HG03066 (cell line): Measurements from ENCODE around the gene CCSER1.
"Not testable (repeated sequence)": the region's sequence is repeated elsewhere in the genome, so short reads cannot be mapped to it uniquely, and the experiment has no call there.

Experiments used
- ATAC-seq: cut with Tn5 transposase; IDR thresholded peaks from one replicate; pipeline ENCODE4 v1.9.1; 2021; ENCODE audit warnings: low read depth; ENCODE audit not compliant: unreplicated experiment

The CCSER1 gene

DNA sequence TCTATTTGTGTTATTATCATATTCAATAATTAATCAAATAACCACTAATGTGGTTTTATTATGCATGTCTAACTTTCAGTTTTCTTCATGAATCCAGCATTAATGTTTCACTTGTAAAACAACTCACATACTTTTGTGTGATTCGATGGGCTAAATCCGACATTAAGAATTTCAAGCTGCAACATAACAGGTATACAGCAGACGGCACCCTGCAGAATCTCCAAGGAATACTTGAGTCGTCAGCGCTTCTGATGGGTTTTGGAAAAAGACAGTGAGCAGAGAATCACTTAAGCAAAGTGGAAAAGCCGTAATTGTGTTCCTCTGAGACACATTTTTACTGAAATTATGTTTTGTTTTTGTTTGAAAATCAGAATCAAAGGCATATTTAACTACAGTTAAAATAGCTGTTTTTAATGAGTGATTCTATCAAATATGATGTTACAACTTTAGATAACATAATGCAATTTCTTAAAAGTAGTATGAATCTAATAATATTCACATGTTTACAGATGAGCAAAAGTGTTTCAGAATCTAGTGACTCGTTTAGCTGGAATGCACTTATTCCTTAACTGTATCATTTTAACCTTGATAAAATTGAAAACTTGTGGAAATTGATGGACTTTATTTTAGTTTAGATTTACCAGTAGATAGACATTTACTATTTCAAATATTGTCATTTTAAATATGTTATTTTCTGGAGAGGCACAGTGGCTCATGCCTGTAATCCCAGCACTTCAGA is 514.8 kb downstream of the CCSER1 start:
- ATAC-seq: no peak

DNA sequence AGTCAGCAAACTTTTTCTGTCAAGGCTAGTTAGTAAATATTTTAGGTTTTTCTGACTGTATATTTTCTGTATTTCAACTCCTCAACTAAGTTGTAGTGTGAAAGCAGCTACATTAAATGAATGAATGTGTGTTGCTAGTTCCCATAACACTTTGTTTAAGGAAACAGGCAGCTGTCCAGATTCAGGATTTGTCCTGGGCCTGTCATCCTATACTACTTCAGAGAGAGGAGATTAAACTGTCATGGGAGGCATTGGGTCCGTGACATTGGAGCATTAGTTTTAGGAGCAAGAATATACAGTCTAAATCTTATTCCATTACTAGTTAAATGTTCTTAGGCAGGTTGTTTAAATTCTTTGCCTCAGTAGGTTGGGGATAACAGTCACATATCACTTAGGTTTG is 516.0 kb downstream of the CCSER1 start:
- ATAC-seq: no peak

GRCh38 chr4:90648311-90648710 is 521.1 kb downstream of the CCSER1 start:
- ATAC-seq: no peak

- ATAC-seq: no peak
These were observed 521.6 kb downstream of the CCSER1 start for GRCh38 chr4:90648791-90649190.

GRCh38 chr4:90660672-90661071 is 533.5 kb downstream of the CCSER1 start:
- no peak for ATAC-seq

DNA sequence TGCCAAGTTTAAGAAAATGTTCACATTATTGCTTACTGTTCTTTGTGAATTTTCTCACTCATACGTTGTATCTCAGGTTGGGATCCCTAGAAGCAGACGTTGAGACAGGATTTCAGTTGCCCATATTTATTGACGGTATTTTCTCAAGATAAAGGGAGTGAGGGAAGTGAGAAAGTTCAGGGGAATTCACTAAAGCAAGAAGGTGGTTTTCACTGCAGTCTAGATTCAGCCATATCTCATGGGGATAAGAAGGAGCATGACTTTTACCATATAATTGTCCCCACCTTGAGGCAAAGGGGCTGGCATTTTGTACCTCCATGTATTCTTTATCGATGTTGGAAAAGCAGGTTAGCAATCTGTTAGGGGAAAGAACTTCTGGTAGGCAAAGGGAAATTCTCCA is 543.0 kb downstream of the CCSER1 start:
- no peak for ATAC-seq

DNA sequence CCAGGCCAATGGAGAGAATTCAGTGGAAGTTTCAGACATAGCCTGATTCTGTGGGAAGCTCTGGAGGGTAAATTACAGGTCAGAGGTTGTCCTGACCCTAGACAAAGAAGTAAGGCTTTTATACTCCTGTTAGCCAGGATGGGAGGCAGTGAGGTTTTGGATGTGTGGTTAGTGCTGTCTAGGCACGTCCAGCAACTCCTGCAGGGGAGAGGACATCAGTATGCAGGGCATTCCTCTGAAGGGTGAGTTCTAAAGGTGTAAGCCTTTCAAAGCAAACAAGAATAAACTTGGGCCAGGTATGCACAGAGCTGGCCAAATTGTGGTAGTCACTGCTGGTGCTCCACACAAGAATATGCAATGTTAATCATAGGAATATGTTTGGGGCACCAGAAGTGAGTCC is 562.5 kb downstream of the CCSER1 start:
- no peak for ATAC-seq

- no peak for ATAC-seq
These were observed 568.2 kb downstream of the CCSER1 start for GRCh38 chr4:90695411-90695810.

DNA sequence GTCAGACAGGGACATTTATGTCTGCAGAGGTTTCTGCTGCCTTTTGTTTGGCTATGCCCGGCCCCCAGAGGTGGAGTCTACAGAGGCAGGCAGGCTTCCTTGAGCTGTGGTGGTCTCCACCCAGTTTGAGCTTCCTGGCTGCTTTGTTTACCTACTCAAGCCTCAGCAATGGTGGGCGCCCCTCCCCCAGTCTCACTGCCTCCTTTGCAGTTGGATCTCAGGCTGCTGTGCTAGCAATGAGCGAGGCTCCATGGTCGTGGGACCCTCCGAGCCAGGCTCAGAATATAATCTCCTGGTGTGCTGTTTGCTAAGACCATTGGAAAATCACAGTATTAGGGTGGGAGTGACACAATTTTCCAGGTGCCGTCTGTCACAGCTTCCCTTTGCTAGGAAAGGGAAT is 578.3 kb downstream of the CCSER1 start:
- ATAC-seq: not testable (repeated sequence)

GRCh38 chr4:90715242-90715641 is 588.0 kb downstream of the CCSER1 start:
- ATAC-seq: no peak

- ATAC-seq: no peak
These were observed 591.7 kb downstream of the CCSER1 start for GRCh38 chr4:90718931-90719330.

GRCh38 chr4:90727938-90728337 is 600.7 kb downstream of the CCSER1 start:
- no peak for ATAC-seq

- ATAC-seq: no peak
These were observed 603.6 kb downstream of the CCSER1 start for GRCh38 chr4:90730752-90731151.

- no peak for ATAC-seq
These were observed 606.0 kb downstream of the CCSER1 start for GRCh38 chr4:90733211-90733610.

- ATAC-seq: no peak
These were observed 618.0 kb downstream of the CCSER1 start for GRCh38 chr4:90745176-90745575.

DNA sequence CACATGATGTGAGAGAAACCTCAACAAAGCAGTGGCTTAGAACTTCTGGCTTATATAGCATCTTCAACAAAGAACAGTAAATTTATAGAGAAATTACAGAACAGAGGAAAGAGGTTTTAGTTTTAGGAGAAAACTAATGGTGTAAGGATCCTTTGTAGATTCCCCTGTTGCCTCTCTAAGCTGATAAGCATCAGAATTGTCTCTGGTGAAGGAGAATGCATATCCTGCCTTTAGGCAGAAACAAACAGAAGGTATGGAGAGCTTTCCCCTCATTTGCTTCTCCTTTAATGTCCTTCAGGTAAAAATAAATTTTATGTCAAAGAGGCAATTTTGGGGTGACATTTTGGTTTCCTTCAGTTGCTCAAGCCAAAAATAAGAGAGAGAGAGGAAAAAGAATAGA is 625.9 kb downstream of the CCSER1 start:
- ATAC-seq: no peak

DNA sequence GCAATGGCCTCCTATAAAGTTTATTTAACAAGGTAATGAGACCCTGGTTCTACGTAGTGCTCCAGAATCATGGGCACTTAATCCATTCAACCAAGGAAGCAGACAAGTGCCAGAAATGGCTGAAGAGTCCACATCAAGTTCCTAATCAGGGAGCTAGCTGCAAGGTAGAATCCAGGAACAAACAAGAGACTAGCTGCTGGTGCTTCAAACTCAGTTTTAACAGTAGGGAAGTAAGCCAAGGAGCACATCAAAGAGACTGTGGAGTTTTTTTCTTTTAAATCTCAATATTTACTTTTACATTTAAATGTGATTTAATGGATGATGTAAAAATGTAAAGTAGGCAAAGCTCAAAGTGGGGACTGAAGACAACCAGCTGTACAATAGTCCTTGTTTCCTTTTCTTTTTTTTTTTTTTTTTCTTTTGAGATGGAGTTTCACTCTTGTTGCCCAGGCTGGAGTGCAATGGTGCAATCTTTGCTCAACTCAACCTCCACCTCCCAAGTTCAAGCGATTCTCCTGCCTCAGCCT is 630.4 kb downstream of the CCSER1 start:
- ATAC-seq: no peak

DNA sequence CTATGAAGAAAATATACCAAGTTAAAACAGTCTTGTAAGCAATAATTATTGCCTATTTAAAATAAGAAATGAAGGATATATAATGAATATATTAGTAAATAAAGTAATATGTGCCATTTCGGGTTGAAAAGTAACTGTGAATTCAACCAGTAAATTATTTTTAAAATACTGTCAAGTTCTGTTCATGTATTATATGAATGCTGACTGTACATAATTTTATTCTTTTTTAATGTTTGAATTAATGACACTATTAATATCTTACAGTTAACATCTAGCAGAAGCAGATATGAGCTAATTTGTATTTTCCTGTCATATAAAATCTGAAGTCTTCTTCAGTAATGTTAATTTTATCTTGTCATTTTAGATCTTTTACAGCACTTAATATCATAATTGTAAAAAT is 632.9 kb downstream of the CCSER1 start:
- no peak for ATAC-seq

DNA sequence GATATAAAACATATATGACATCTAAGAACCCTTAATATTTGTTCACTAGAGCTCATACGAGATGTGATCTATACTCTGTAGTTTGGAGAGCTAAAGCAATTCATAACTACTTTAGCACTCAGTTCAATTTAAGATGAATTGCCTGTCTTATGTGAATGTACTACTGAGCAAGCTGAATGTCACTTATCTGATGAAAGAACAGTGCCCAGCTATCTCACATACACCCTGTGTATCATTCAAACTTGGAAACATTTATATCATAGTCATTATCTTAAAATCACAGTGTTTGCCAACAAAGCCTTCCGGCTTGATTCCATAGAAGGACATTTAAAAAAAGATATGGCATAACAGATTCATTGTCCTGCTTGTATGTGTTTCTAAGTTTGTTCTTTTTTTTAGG is 639.6 kb downstream of the CCSER1 start:
- ATAC-seq: no peak

DNA sequence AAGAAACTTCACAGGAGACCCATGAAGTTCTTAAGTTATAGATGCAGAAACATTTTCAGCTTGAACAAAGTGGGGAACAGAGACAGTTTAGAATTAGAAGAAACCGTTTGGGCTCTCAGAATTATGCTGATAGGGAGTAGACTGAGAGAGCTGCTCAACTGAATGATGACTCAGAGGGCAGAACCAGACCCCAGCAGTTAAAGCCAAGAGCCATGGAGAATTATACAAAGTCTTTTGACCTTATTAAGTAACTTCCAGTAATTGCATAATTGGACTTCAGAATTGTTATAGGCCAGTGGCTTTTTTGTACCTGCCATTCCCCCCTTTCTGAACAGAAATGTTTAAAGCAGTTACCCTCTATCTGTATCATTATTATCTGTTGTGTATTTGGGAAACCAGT is 642.1 kb downstream of the CCSER1 start:
- ATAC-seq: no peak

GRCh38 chr4:90780193-90780592 is 653.0 kb downstream of the CCSER1 start:
- no peak for ATAC-seq

GRCh38 chr4:90786602-90787001 is 659.4 kb downstream of the CCSER1 start:
- no peak for ATAC-seq

GRCh38 chr4:90792696-90793095 is 665.5 kb downstream of the CCSER1 start:
- ATAC-seq: no peak
